Measurements from ENCODE around the gene RAB38. TPM values are rescaled to one million over a fixed set of nuclear protein-coding genes. Genes with fewer than 3 reads are reported as not detected.

The RAB38 gene
- total RNA-seq, 1 experiment from 2014 or later, result 0.15 TPM

DNA sequence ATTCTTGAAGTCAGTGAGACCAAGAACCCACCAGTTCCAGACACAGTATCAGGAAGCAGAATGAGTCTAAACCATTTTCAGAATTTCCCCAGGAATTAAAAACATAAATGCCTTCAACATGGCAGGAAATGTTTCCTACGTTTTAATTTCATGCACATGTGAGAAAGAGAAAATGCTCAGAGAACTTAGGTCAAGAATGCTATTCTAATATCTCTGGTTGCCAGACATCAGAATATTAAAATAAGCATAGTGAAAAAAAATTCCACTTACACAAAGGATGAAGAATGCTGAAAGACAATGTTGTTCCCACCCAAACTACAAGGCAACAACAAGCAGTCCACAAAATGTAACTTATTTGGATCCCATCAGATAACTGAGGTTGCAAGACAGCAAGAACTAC lies 104.8 kb downstream of the RAB38 start:
- CTCF ChIA-PET, result interaction anchor here (0.6 kb wide), 1 partner anchor 16 kb away, joined by 3 read pairs; no protein-coding TSS in a partner anchor

DNA sequence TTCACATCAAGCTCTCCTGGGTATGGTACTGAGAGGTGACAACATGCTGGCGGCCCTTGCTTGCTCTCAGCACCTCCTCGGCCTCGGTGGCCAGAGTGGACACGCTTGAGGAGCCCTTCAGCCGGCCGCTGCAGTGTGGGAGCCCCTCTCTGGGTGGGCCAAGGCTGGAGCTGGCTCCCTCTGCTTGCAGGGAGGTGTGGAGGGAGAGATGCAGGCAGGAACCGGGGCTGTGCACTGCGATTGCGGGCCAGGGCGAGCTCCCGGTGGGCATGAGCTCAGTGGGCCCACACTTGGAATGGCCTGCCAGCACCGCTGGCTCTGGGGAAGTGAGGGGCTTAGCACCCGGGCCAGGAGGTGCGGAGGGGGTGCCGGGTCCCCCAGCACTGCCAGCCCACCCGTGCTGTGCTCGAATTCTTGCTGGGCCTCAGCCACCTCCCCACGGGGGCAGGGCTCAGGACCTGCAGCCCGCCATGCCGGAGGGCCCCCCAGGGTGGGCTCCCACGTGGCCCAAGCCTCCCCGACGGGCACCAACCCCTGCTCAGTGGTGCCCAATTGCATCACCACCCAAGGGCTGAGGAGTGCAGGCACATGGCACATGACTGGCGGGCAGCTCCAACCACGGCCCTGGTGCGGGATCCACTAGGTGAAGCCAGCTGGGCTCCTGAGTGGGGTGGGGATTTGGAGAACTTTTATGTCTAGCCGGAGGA lies 106.2 kb downstream of the RAB38 start:
- Histone ChIP-seq H3K4me1 (ENCODE audit: control insufficient read depth, insufficient read depth, low read length) (no peaks in the 10 kb centered on the region), H3K9me3 (ENCODE audit: control insufficient read depth, insufficient read depth, low read depth, low read length) (no peaks in the 10 kb centered on the region), H3K27ac (ENCODE audit: low read length) (no peak overlapping the region), H3K36me3 (ENCODE audit: control insufficient read depth, insufficient read depth, low read length) (no peaks in the 10 kb centered on the region), H3K27me3 (ENCODE audit: control insufficient read depth, insufficient read depth, low read length) (no peaks in the 10 kb centered on the region), H3K4me3 (ENCODE audit: low read depth in 2 of 2, low read length in 2 of 2) (no peak overlapping the region)
- CTCF ChIA-PET, result no interaction called here
- in situ Hi-C loops (cut with HindIII; ENCODE audit: low pct_unique_long_range_greater_than_20kb, low sequenced_read_pairs), result no loop called here
- DNase-seq (ENCODE audit: low read depth, low spot score), result no peak
- ATAC-seq, result no peak
- intact Hi-C loops (cut with micrococcal nuclease; ENCODE audit: unreplicated experiment), result no loop called here
- TF ChIP-seq POLR2AphosphoS5 (IDR thresholded peaks at IDR 0.05; ENCODE audit: low read depth, low read length) (no peak), TCF7L2 (IDR thresholded peaks at IDR 0.05; ENCODE audit: low read depth, low read length) (no peak), SIN3A (IDR thresholded peaks at IDR 0.05; ENCODE audit: borderline replicate concordance, insufficient read depth, low read depth, low read length) (no peak)
- TF ChIP-seq, protein P1, sequence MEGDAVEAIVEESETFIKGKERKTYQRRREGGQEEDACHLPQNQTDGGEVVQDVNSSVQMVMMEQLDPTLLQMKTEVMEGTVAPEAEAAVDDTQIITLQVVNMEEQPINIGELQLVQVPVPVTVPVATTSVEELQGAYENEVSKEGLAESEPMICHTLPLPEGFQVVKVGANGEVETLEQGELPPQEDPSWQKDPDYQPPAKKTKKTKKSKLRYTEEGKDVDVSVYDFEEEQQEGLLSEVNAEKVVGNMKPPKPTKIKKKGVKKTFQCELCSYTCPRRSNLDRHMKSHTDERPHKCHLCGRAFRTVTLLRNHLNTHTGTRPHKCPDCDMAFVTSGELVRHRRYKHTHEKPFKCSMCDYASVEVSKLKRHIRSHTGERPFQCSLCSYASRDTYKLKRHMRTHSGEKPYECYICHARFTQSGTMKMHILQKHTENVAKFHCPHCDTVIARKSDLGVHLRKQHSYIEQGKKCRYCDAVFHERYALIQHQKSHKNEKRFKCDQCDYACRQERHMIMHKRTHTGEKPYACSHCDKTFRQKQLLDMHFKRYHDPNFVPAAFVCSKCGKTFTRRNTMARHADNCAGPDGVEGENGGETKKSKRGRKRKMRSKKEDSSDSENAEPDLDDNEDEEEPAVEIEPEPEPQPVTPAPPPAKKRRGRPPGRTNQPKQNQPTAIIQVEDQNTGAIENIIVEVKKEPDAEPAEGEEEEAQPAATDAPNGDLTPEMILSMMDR (IDR thresholded peaks at IDR 0.05), result no peak
- TF ChIP-seq, protein P2, sequence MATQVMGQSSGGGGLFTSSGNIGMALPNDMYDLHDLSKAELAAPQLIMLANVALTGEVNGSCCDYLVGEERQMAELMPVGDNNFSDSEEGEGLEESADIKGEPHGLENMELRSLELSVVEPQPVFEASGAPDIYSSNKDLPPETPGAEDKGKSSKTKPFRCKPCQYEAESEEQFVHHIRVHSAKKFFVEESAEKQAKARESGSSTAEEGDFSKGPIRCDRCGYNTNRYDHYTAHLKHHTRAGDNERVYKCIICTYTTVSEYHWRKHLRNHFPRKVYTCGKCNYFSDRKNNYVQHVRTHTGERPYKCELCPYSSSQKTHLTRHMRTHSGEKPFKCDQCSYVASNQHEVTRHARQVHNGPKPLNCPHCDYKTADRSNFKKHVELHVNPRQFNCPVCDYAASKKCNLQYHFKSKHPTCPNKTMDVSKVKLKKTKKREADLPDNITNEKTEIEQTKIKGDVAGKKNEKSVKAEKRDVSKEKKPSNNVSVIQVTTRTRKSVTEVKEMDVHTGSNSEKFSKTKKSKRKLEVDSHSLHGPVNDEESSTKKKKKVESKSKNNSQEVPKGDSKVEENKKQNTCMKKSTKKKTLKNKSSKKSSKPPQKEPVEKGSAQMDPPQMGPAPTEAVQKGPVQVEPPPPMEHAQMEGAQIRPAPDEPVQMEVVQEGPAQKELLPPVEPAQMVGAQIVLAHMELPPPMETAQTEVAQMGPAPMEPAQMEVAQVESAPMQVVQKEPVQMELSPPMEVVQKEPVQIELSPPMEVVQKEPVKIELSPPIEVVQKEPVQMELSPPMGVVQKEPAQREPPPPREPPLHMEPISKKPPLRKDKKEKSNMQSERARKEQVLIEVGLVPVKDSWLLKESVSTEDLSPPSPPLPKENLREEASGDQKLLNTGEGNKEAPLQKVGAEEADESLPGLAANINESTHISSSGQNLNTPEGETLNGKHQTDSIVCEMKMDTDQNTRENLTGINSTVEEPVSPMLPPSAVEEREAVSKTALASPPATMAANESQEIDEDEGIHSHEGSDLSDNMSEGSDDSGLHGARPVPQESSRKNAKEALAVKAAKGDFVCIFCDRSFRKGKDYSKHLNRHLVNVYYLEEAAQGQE (IDR thresholded peaks at IDR 0.05; ENCODE audit: insufficient read depth in 1 of 2, low read depth in 2 of 2, low read length in 1 of 2), result no peak
- POLR2A ChIA-PET, result no interaction called here
- BruUV-seq (replicated peaks), result no TSS peak

More for the DNA sequence above, 104.8 kb downstream of the RAB38 start:
- in situ Hi-C loops (cut with HindIII; ENCODE audit: low pct_unique_long_range_greater_than_20kb, low sequenced_read_pairs) (no loop called here), intact Hi-C loops (cut with micrococcal nuclease; ENCODE audit: unreplicated experiment) (no loop called here)
- H3K27ac ChIP-seq (ENCODE audit: low read length), result no peak overlapping the region
- TF ChIP-seq, protein P1 (IDR thresholded peaks at IDR 0.05), result no peak
- TF ChIP-seq SIN3A (IDR thresholded peaks at IDR 0.05; ENCODE audit: borderline replicate concordance, insufficient read depth, low read depth, low read length), result no peak
- TF ChIP-seq, protein P2 (IDR thresholded peaks at IDR 0.05; ENCODE audit: insufficient read depth in 1 of 2, low read depth in 2 of 2, low read length in 1 of 2), result no peak
- TF ChIP-seq POLR2AphosphoS5 (IDR thresholded peaks at IDR 0.05; ENCODE audit: low read depth, low read length), result no peak
- TF ChIP-seq TCF7L2 (IDR thresholded peaks at IDR 0.05; ENCODE audit: low read depth, low read length), result no peak
- no peak overlapping the region for H3K4me3 ChIP-seq (ENCODE audit: low read depth in 2 of 2, low read length in 2 of 2)
- H3K27me3 ChIP-seq (ENCODE audit: control insufficient read depth, insufficient read depth, low read length), result no peaks in the 10 kb centered on the region
- no peaks in the 10 kb centered on the region for H3K4me1 ChIP-seq (ENCODE audit: control insufficient read depth, insufficient read depth, low read length)
- no peaks in the 10 kb centered on the region for H3K36me3 ChIP-seq (ENCODE audit: control insufficient read depth, insufficient read depth, low read length)
- no peak for DNase-seq (ENCODE audit: low read depth, low spot score)
- POLR2A ChIA-PET, result no interaction called here
- no TSS peak for BruUV-seq (replicated peaks)
- ATAC-seq, result no peak
- H3K9me3 ChIP-seq (ENCODE audit: control insufficient read depth, insufficient read depth, low read depth, low read length), result no peaks in the 10 kb centered on the region
